Neuronal stem cell (in vitro differentiated cells): ENCODE data around the gene TMEM30B.

Experiments
- DNase-seq: peaks from one replicate; pipeline ENCODE4 v3.0.0-alpha.2; 2013; ENCODE audit warnings: low spot score
- H2AFZ ChIP-seq: one replicate; pipeline ENCODE4 v1.6.1; 2013; ENCODE audit warnings: mild to moderate bottlenecking, low read length, inconsistent platforms
- H2AK5ac ChIP-seq: 2 replicates; pipeline ENCODE4 v1.6.1; 2013; ENCODE audit warnings: low read depth, mild to moderate bottlenecking, inconsistent platforms, low read length, moderate library complexity, mixed read lengths
- H2BK120ac ChIP-seq: 2 replicates; pipeline ENCODE4 v1.6.1; 2013; ENCODE audit warnings: low read depth, mild to moderate bottlenecking, inconsistent platforms, low read length, moderate library complexity, mixed read lengths
- H2BK12ac ChIP-seq: one replicate; pipeline ENCODE4 v1.6.1; 2013; ENCODE audit warnings: low read length, inconsistent platforms
- H2BK15ac ChIP-seq: 2 replicates; pipeline ENCODE4 v1.6.1; 2013; ENCODE audit warnings: mild to moderate bottlenecking, low read length, inconsistent platforms, mixed read lengths
- H2BK5ac ChIP-seq: one replicate; pipeline ENCODE4 v1.6.1; 2013; ENCODE audit warnings: inconsistent platforms, mild to moderate bottlenecking, low read length, moderate library complexity
- H3K14ac ChIP-seq: one replicate; pipeline ENCODE4 v1.6.1; 2013; ENCODE audit warnings: low read length, inconsistent platforms
- H3K18ac ChIP-seq: 2 replicates; pipeline ENCODE4 v1.6.1; 2013; ENCODE audit warnings: low read length, inconsistent platforms
- H3K23ac ChIP-seq: 2 replicates; pipeline ENCODE4 v1.6.1; 2013; ENCODE audit warnings: low read depth, mild to moderate bottlenecking, mixed read lengths, low read length, inconsistent platforms; ENCODE audit not compliant: poor library complexity
- H3K27ac ChIP-seq: replicated peaks from 3 replicates; pipeline ENCODE4 v1.5.1; 2013; ENCODE audit warnings: low read length, inconsistent platforms
- H3K27me3 ChIP-seq, 3 experiments: 2 replicates each; pipeline ENCODE4 v1.6.1; 2013; ENCODE audit warnings: low read length in 3 of 3, mild to moderate bottlenecking in 2 of 3, inconsistent platforms in 1 of 3, low read depth in 1 of 3, mixed read lengths in 1 of 3, moderate library complexity in 1 of 3; ENCODE audit not compliant: control insufficient read depth in 3 of 3, insufficient read depth in 3 of 3
- H3K36me3 ChIP-seq, 2 donors: replicated peaks in 1 of 2; 2 replicates each; pipeline ENCODE4 v1.6.1; 2013; ENCODE audit warnings: low read length in 2 of 2; ENCODE audit not compliant: control insufficient read depth in 2 of 2, insufficient read depth in 2 of 2
- H3K4ac ChIP-seq: 2 replicates; pipeline ENCODE4 v1.6.1; 2013; ENCODE audit warnings: inconsistent platforms, mild to moderate bottlenecking, low read length, moderate library complexity
- H3K4me1 ChIP-seq, 2 donors: 1 replicate in 1 of 2; 2 replicates in 1 of 2; pipeline ENCODE4 v1.6.1; 2013; ENCODE audit warnings: low read length in 2 of 2, low read depth in 1 of 2; ENCODE audit not compliant: control insufficient read depth in 2 of 2, insufficient read depth in 1 of 2
- H3K4me2 ChIP-seq: one replicate; pipeline ENCODE4 v1.6.1; 2013; ENCODE audit warnings: mild to moderate bottlenecking, low read length, inconsistent platforms; ENCODE audit not compliant: insufficient read depth, poor library complexity, severe bottlenecking
- H3K4me3 ChIP-seq, 2 donors: 2 replicates each; pipeline ENCODE4 v1.5.1; 2013; ENCODE audit warnings: low read length in 2 of 2, mild to moderate bottlenecking in 2 of 2, inconsistent platforms in 1 of 2, moderate library complexity in 1 of 2
- H3K79me1 ChIP-seq: one replicate; pipeline ENCODE4 v1.6.1; 2013; ENCODE audit warnings: low read depth, mild to moderate bottlenecking, inconsistent platforms, low read length, moderate library complexity
- H3K9ac ChIP-seq: one replicate; pipeline ENCODE4 v1.6.1; 2013; ENCODE audit warnings: mild to moderate bottlenecking, low read depth, low read length, inconsistent platforms; ENCODE audit not compliant: poor library complexity
- H3K9me3 ChIP-seq, 2 donors: replicated peaks in 1 of 2; 2 replicates each; pipeline versions ENCODE3 to v1.6.1; 2013; ENCODE audit warnings: low read length in 2 of 2, mild to moderate bottlenecking in 2 of 2, inconsistent platforms in 1 of 2, low read depth in 1 of 2, mixed read lengths in 1 of 2, moderate library complexity in 1 of 2; ENCODE audit not compliant: control insufficient read depth in 2 of 2, insufficient read depth in 1 of 2
- H4K8ac ChIP-seq: one replicate; pipeline ENCODE4 v1.6.1; 2013; ENCODE audit warnings: low read depth, mild to moderate bottlenecking, inconsistent platforms, low read length, moderate library complexity
- H4K91ac ChIP-seq: one replicate; pipeline ENCODE4 v1.6.1; 2013; ENCODE audit warnings: low read length, low read depth, mild to moderate bottlenecking, inconsistent platforms; ENCODE audit not compliant: poor library complexity
- WGBS, 2 donors: extraction: QIAGEN DNeasy Blood & Tissue Kit; methylation state at CpG; one replicate each; pipeline ENCODE4 v1.1.7; 2013; ENCODE audit warnings: missing lambda C conversion rate in 2 of 2, mixed read lengths in 1 of 2; ENCODE audit not compliant: insufficient read length in 2 of 2, insufficient replicate concordance in 1 of 2; ENCODE audit errors: extremely low coverage in 2 of 2; 5-methylcytosine and 5-hydroxymethylcytosine counted together

TMEM30B gene

GRCh38 chr14:61282746-61283145 is 1.6 kb upstream of the TMEM30B start:
- H2BK5ac ChIP-seq = no peak overlapping the region
- no peak overlapping the region for H3K23ac ChIP-seq
- no CpG with 5 or more reads among the region's 2 CpGs for WGBS, 2 donors
- H3K4me1 ChIP-seq = no peaks in the 10 kb centered on the region
- H4K91ac ChIP-seq = no peak overlapping the region
- H3K36me3 ChIP-seq = no peaks in the 10 kb centered on the region
- H3K27me3 ChIP-seq = peaks cover 18 to 78% (median 28%) of the 10 kb centered on the region in 3 experiments
- no peak overlapping the region for H3K18ac ChIP-seq
- no peaks in the 10 kb centered on the region for H3K79me1 ChIP-seq
- H2BK120ac ChIP-seq = no peak overlapping the region
- no peak overlapping the region for H3K27ac ChIP-seq
- peaks cover 0 to 7% of the 10 kb centered on the region in 2 donors for H3K9me3 ChIP-seq
- H2BK12ac ChIP-seq = no peak overlapping the region
- no peak overlapping the region for H2BK15ac ChIP-seq
- H2AFZ ChIP-seq = no peak overlapping the region
- H2AK5ac ChIP-seq = no peak overlapping the region
- H3K14ac ChIP-seq = no peak overlapping the region
- H3K9ac ChIP-seq = no peak overlapping the region
- no peak overlapping the region for H3K4ac ChIP-seq
- no peak overlapping the region for H3K4me3 ChIP-seq
- DNase-seq = no peak
- no peak overlapping the region for H4K8ac ChIP-seq
- no peak overlapping the region for H3K4me2 ChIP-seq

- Histone ChIP-seq H2BK5ac (no peak overlapping the region), H3K23ac (no peak overlapping the region), H3K9ac (no peak overlapping the region), H3K4ac (no peak overlapping the region), H3K27me3 (peaks cover 18 to 84% (median 28%) of the 10 kb centered on the region in 3 experiments), H3K18ac (no peak overlapping the region), H3K14ac (no peak overlapping the region), H3K9me3 (peaks cover 0 to 7% of the 10 kb centered on the region in 2 donors), H2BK15ac (no peak overlapping the region), H3K4me2 (no peak overlapping the region), H3K79me1 (no peaks in the 10 kb centered on the region), H3K4me3 (no peak overlapping the region), H2BK12ac (no peak overlapping the region), H2AK5ac (no peak overlapping the region), H2AFZ (no peak overlapping the region), H4K8ac (no peak overlapping the region), H3K36me3 (no peaks in the 10 kb centered on the region), H3K4me1 (no peaks in the 10 kb centered on the region), H3K27ac (no peak overlapping the region), H4K91ac (no peak overlapping the region), H2BK120ac (no peak overlapping the region)
- WGBS, 2 donors = no CpG with 5 or more reads among the region's 1 CpG
- no peak for DNase-seq
Measured at GRCh38 chr14:61281948-61282275, 774 bp upstream of the TMEM30B start.

- no CpG with 5 or more reads among the region's 81 CpGs for WGBS, 2 donors
- H3K14ac ChIP-seq = peak overlapping the region; percentile 97
- H3K23ac ChIP-seq = peak overlapping the region; percentile 80
Measured at GRCh38 chr14:61280526-61281185, 482 bp downstream of the TMEM30B start.

GRCh38 chr14:61280092-61280525 is 1.0 kb downstream of the TMEM30B start:
- peak overlapping the region; percentile 90 for H2AFZ ChIP-seq
- H3K23ac ChIP-seq = peak overlapping the region; percentile 80
- no peak overlapping the region for H4K91ac ChIP-seq
- H4K8ac ChIP-seq = peak overlapping the region; percentile 48
- DNase-seq = no peak
- H3K4me2 ChIP-seq = peak overlapping the region; percentile 83
- H2BK5ac ChIP-seq = peak overlapping the region; percentile 85
- H3K36me3 ChIP-seq = no peaks in the 10 kb centered on the region
- peak overlapping the region; percentile 52 for H2BK12ac ChIP-seq
- no peak overlapping the region for H2BK120ac ChIP-seq
- no peak overlapping the region for H3K27ac ChIP-seq
- peaks cover 18 to 81% (median 28%) of the 10 kb centered on the region in 3 experiments for H3K27me3 ChIP-seq
- peak overlapping the region; percentile 30 for H3K9ac ChIP-seq
- no peaks in the 10 kb centered on the region for H3K79me1 ChIP-seq
- WGBS, 2 donors = no CpG with 5 or more reads among the region's 47 CpGs
- H3K9me3 ChIP-seq = peaks cover 0 to 7% of the 10 kb centered on the region in 2 donors
- no peaks in the 10 kb centered on the region for H3K4me1 ChIP-seq
- peak overlapping the region; percentile 59 for H3K4ac ChIP-seq
- H2BK15ac ChIP-seq = peak overlapping the region; percentile 71
- H3K4me3 ChIP-seq = peak overlapping the region in 1 of 2 donors; percentile 80
- H3K18ac ChIP-seq = peak overlapping the region; percentile 68
- no peak overlapping the region for H3K14ac ChIP-seq
- no peak overlapping the region for H2AK5ac ChIP-seq

More at GRCh38 chr14:61280526-61281185, 482 bp downstream of the TMEM30B start:
- Histone ChIP-seq H4K8ac (no peak overlapping the region), H2BK120ac (no peak overlapping the region), H2AFZ (peak overlapping the region; percentile 90), H3K18ac (peak overlapping the region; percentile 90), H3K36me3 (no peaks in the 10 kb centered on the region), H3K4me1 (no peaks in the 10 kb centered on the region), H3K4me2 (peak overlapping the region; percentile 83), H2AK5ac (no peak overlapping the region), H3K27ac (no peak overlapping the region), H3K27me3 (peaks cover 18 to 83% (median 28%) of the 10 kb centered on the region in 3 experiments), H3K79me1 (no peaks in the 10 kb centered on the region), H2BK12ac (no peak overlapping the region), H3K4me3 (peak overlapping the region in 1 of 2 donors; percentile 80), H4K91ac (no peak overlapping the region), H3K9ac (peak overlapping the region; percentile 30), H2BK15ac (peak overlapping the region; percentile 71), H3K9me3 (peaks cover 0 to 7% of the 10 kb centered on the region in 2 donors), H2BK5ac (peak overlapping the region; percentile 85), H3K4ac (peak overlapping the region; percentile 59)
- DNase-seq = no peak
